Caki2 (cell line): Measurements from ENCODE around the gene PTTG1IP2. TPM values are rescaled to one million over a fixed set of nuclear protein-coding genes. Genes with fewer than 3 reads are reported as not detected.

Experiments used
- DNase-seq: peaks from one replicate; pipeline ENCODE4 v3.0.0-alpha.2; 2015; ENCODE audit warnings: low read depth
- in situ Hi-C: cut with HindIII; loops from 2 replicates; pipeline ENCODE4 v1.10.0; 2016; ENCODE audit warnings: low sequenced_read_pairs, low pct_unique_long_range_greater_than_20kb, mixed read lengths
- total RNA-seq: library from RNA; depleted of rRNA; stranded (reverse); fragments of >200 nt; shearing (Covaris generic); gene quantifications from 2 replicates; pipeline ENCODE4 v1.2.3, GENCODE V29; 2014; ENCODE audit warnings: low replicate concordance; rRNA removed

The PTTG1IP2 gene
- total RNA-seq, 1 experiment from 2014 or later: not detected

GRCh38 chr7:90532231-90532929 lies 62.9 kb downstream of the PTTG1IP2 start:
- DNase-seq: no peak
- in situ Hi-C loops: no loop called here

DNA sequence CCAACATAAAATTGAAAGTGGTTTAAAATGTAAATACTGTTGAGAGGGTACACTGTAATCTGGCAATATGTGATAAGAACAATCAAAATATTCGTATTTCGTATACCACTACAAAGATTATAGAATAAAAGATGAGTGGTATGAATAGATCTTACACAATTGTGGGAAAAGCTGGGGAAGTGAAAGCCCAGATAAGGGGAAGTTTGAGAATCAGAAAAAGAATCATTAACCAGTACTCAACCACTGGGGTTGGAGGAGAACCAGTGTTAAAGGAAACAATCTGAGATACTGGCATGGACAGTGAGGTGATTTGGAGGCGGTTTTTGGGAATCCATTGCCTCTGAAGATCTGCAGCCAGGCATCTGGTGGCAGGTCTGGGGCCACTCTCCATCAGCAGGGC lies 67.0 kb downstream of the PTTG1IP2 start:
- in situ Hi-C loops: no loop called here
- no peak for DNase-seq

DNA sequence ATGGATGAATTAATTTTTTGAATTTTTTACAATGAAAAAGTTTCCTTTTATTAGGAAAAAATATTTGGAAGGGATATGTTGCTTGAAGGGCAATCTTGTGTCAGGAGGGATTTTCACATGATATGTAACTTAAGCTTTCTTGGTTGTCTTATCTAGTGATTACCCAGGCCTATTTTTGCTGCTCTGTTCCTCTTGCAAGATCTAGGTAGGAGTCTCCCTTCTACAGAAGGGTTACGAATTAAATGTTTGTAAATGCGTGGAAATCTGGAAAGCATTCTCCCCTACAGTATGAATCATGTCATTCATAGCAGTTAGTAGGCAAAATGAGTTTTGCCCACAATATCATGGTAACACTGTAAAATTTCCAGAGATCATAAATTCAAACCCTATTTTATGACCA lies 69.0 kb downstream of the PTTG1IP2 start:
- in situ Hi-C loops: no loop called here
- DNase-seq: no peak

GRCh38 chr7:90540406-90540805 lies 71.0 kb downstream of the PTTG1IP2 start:
- in situ Hi-C loops: no loop called here
- DNase-seq: no peak

GRCh38 chr7:90551036-90551435 lies 81.6 kb downstream of the PTTG1IP2 start:
- in situ Hi-C loops: no loop called here
- DNase-seq: no peak

- DNase-seq: no peak
- in situ Hi-C loops: no loop called here
Observed at GRCh38 chr7:90552521-90552920, 83.1 kb downstream of the PTTG1IP2 start.

DNA sequence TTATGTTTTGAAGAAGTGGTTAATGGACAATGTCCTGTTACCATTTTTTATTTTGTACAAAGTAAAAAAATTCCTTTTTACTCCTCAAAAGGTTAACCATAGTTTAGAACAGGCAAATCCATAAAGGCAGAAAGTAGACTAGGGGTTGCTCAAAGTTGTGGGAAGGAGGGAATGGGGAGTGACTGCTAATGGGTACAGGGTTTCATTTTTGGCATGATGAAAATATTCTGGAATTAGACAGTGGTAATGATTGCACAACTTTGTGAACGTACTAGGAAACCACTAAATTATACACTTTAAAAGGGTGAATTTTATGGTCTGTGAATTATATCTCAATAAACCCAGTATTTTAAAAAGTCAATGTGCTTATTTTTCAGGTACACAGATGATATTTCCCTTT lies 91.3 kb downstream of the PTTG1IP2 start:
- DNase-seq: no peak
- in situ Hi-C loops: no loop called here

Other genes starting within 250 kb of the PTTG1IP2 start
- 0.14 and 0.68 TPM in 2 replicates for gene CFAP69, start 224.5 kb upstream of the PTTG1IP2 start, total RNA-seq
- gene FAM237B, start 148.3 kb upstream of the PTTG1IP2 start, total RNA-seq: not detected in 2 replicates
- 9.3 and 30.8 TPM in 2 replicates for gene GTPBP10, start 122.9 kb upstream of the PTTG1IP2 start, total RNA-seq
- 6.3 and 15.3 TPM in 2 replicates for gene CLDN12, start 66.2 kb upstream of the PTTG1IP2 start, total RNA-seq
- 4.6 and 10.4 TPM in 2 replicates for gene CDK14, start 126.7 kb downstream of the PTTG1IP2 start, total RNA-seq